ENCODE data around the gene RPTOR. TPM values are rescaled to one million over a fixed set of nuclear protein-coding genes. Genes with fewer than 3 reads are reported as not detected.

RPTOR gene
- polyA plus RNA-seq, 1 of the 3 experiments (the other 2 are of a cell fraction): 14.9 TPM

GRCh38 chr17:80650331-80650672 is 105.7 kb downstream of the RPTOR start:
- Histone ChIP-seq H3K79me2 (ENCODE audit: insufficient read depth) (peaks cover 51% of the 10 kb centered on the region; the same call in 1 of the 2 replicates), H3K9ac (no peak overlapping the region), H3K4me3 (ENCODE audit: low read depth in 2 of 2, low read length in 1 of 2) (no peak overlapping the region), H3K9me2 (no peaks in the 10 kb centered on the region), H2AFZ (ENCODE audit: low read depth) (no peak overlapping the region), H3K4me1 (ENCODE audit: control insufficient read depth in 1 of 2, insufficient read depth in 2 of 2, low read depth in 1 of 2, low read length in 1 of 2) (peaks cover 12 to 19% of the 10 kb centered on the region in 2 experiments; a peak in 3 of 4 replicates), H3K4me2 (no peak overlapping the region), H3K27me3 (ENCODE audit: insufficient read depth) (no peaks in the 10 kb centered on the region), H4K20me1 (ENCODE audit: insufficient read depth) (peaks cover 26% of the 10 kb centered on the region; the same call in 1 of the 2 replicates), H3K9me3 (no peaks in the 10 kb centered on the region), H3F3A (replicated peaks; ENCODE audit: insufficient read depth) (no peaks in the 10 kb centered on the region), H3K36me3 (replicated peaks in 1 of 2; ENCODE audit: control insufficient read depth in 1 of 2, insufficient read depth in 2 of 2, low read length in 1 of 2) (peaks cover 0 to 4% of the 10 kb centered on the region in 2 experiments), H3K27ac (ENCODE audit: low read depth in 2 of 2, low read length in 1 of 2) (no peak overlapping the region)
- TF ChIP-seq NFIC (IDR thresholded peaks at IDR 0.05; ENCODE audit: borderline replicate concordance) (no peak), CTCF (IDR thresholded peaks at IDR 0.05) (0 out of 2 replicates have a peak, but pooled peaks have one; percentile 7)
- ChIA-PET POLR2A (no interaction called here), CTCF (interaction anchor here (0.8 to 2.5 kb wide), 26 partner anchors 9 to 261 kb away, joined by 3 to 17 read pairs (median 4); partner anchors contain the start of gene NPTX1)
- WGBS (ENCODE audit: low lambda C conversion rate): 95% methylated on average over 8 of the region's 8 CpGs
- DNase-seq: no peak

- peaks cover 51% of the 10 kb centered on the region; the same call in 1 of the 2 replicates for H3K79me2 ChIP-seq (ENCODE audit: insufficient read depth)
Measured at GRCh38 chr17:80650751-80651518, 106.3 kb downstream of the RPTOR start.

More at GRCh38 chr17:80650751-80651518, 106.3 kb downstream of the RPTOR start:
- H3K4me3 ChIP-seq (ENCODE audit: low read depth in 2 of 2, low read length in 1 of 2): no peak overlapping the region
- no peak overlapping the region for H3K9ac ChIP-seq
- TF ChIP-seq MEF2A (IDR thresholded peaks at IDR 0.05; ENCODE audit: borderline replicate concordance, low read depth) (no peak), EP300 (IDR thresholded peaks at IDR 0.05; ENCODE audit: borderline replicate concordance in 1 of 2, low read depth in 1 of 2, low read length in 1 of 2) (no peak), TAF1 (IDR thresholded peaks at IDR 0.05; ENCODE audit: borderline replicate concordance, low read depth, low read length) (no peak), SMC3 (IDR thresholded peaks at IDR 0.05; ENCODE audit: low read depth, low read length) (no peak), ELF1 (IDR thresholded peaks at IDR 0.05) (no peak), CHD2 (IDR thresholded peaks at IDR 0.05; ENCODE audit: low read length, partially characterized antibody) (no peak), USF2 (IDR thresholded peaks at IDR 0.05; ENCODE audit: borderline replicate concordance, low read depth, low read length) (no peak), YY1 (IDR thresholded peaks at IDR 0.05; ENCODE audit: low read depth) (no peak), GATA2 (CRISPR knock-in tag; IDR thresholded peaks at IDR 0.05) (no peak)
- ChIA-PET CTCF (interaction anchor here (0.9 to 2.5 kb wide), 20 partner anchors 10 to 224 kb away, joined by 3 to 17 read pairs (median 4); partner anchors contain the start of gene NPTX1), POLR2A (no interaction called here)
- H3K9me2 ChIP-seq: no peaks in the 10 kb centered on the region
- H4K20me1 ChIP-seq (ENCODE audit: insufficient read depth): peaks cover 26% of the 10 kb centered on the region; the same call in 1 of the 2 replicates
- peaks cover 12% of the 10 kb centered on the region in 2 experiments; a peak in 3 of 4 replicates for H3K4me1 ChIP-seq (ENCODE audit: control insufficient read depth in 1 of 2, insufficient read depth in 2 of 2, low read depth in 1 of 2, low read length in 1 of 2)
- H3K36me3 ChIP-seq (replicated peaks in 1 of 2; ENCODE audit: control insufficient read depth in 1 of 2, insufficient read depth in 2 of 2, low read length in 1 of 2): peaks cover 0 to 4% of the 10 kb centered on the region in 2 experiments
- H3F3A ChIP-seq (replicated peaks; ENCODE audit: insufficient read depth): no peaks in the 10 kb centered on the region
- H3K27ac ChIP-seq (ENCODE audit: low read depth in 2 of 2, low read length in 1 of 2): no peak overlapping the region
- H3K9me3 ChIP-seq: no peaks in the 10 kb centered on the region
- WGBS (ENCODE audit: low lambda C conversion rate): 94% methylated on average over 17 of the region's 17 CpGs
- no peak for DNase-seq
- no peak overlapping the region for H2AFZ ChIP-seq (ENCODE audit: low read depth)
- no peaks in the 10 kb centered on the region for H3K27me3 ChIP-seq (ENCODE audit: insufficient read depth)
- no peak overlapping the region for H3K4me2 ChIP-seq
